AG04450 (cell line): ENCODE results near the gene NHERF1. TPM values are rescaled to one million over a fixed set of nuclear protein-coding genes. Genes with fewer than 3 reads are reported as not detected.

Experiments used
- CTCF ChIA-PET: fragments of 300-600, 350-600 bp; formaldehyde crosslinking; extraction: SDS; loops from one replicate; lab custom pipeline; 2022; ENCODE audit warnings: antibody characterized with exemption, inconsistent platforms; lab: Charles Lee
- POLR2A ChIA-PET: fragments of 350-600 bp; formaldehyde crosslinking; extraction: SDS; loops from one replicate; lab custom pipeline; 2021; ENCODE audit warnings: antibody characterized with exemption, inconsistent platforms; lab: Yijun Ruan, JAX
- DNase-seq: peaks from one replicate; pipeline ENCODE4 v3.0.0-alpha.2; 2011; ENCODE audit warnings: low read depth, low spot score
- H3K27ac ChIP-seq: one replicate; pipeline ENCODE4 v1.5.1; 2012; ENCODE audit warnings: low read depth, low read length, control low read depth
- H3K27me3 ChIP-seq: one replicate; pipeline ENCODE4 v1.6.0; 2012; ENCODE audit warnings: low read length; ENCODE audit not compliant: control insufficient read depth, insufficient read depth
- H3K4me3 ChIP-seq: 2 replicates; pipeline ENCODE4 v1.5.1; 2011; ENCODE audit warnings: mild to moderate bottlenecking, low read depth, low read length, control low read depth
- H3K9me3 ChIP-seq: 2 replicates; pipeline ENCODE4 v1.5.1; 2012; ENCODE audit warnings: low read length; ENCODE audit not compliant: control insufficient read depth, insufficient read depth
- CTCF ChIP-seq: IDR thresholded peaks from 2 replicates; pipeline ENCODE4 v1.5.1; 2011; ENCODE audit warnings: low read depth, low read length, control low read depth, inconsistent platforms
- polyA plus RNA-seq: library from polyadenylated mRNA; depleted of rRNA; stranded (reverse); fragments of >200 nt; gene quantifications from 2 replicates; pipeline ENCODE4 v1.2.3, GENCODE V29; 2011

NHERF1 gene
- polyA plus RNA-seq, 1 experiment, result 10.5 TPM

DNA sequence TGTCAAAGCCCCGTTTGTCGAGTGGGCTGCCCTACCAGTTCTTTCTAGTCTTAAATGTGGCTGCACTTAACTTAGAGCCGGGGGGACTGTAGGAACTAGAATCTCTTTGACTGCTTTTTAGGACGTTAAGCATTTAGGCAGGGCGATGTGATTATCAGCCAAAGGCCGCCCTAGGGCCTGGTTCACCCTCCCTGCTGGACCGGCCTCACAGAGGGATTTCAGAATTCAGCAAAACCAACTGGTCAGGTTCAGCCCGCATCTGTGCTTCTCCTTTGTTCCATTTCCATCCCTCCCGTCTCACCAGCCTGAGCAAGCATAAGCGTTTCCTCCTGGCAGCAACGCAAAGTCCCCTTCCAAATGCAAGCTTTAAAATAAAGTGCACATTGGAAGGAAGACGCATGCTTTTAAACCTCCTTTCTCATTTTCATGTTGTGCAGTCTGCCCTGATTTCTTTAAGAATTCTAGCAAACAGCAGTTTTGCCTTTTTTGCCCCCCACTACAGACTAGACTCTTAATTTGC lies 44.2 kb downstream of the NHERF1 start:
- Histone ChIP-seq H3K9me3 (no peaks in the 10 kb centered on the region), H3K4me3 (no peak overlapping the region), H3K27ac (no peak overlapping the region), H3K27me3 (no peaks in the 10 kb centered on the region)
- ChIA-PET CTCF (interaction anchor here (0.6 to 9.0 kb wide), 13 partner anchors 13 to 165 kb away, joined by 3 to 198 read pairs (median 21); partner anchors contain the start of genes GRIN2C, NAT9 and OTOP2), POLR2A (no interaction called here)
- no peak for TF ChIP-seq CTCF
- DNase-seq, result no peak

DNA sequence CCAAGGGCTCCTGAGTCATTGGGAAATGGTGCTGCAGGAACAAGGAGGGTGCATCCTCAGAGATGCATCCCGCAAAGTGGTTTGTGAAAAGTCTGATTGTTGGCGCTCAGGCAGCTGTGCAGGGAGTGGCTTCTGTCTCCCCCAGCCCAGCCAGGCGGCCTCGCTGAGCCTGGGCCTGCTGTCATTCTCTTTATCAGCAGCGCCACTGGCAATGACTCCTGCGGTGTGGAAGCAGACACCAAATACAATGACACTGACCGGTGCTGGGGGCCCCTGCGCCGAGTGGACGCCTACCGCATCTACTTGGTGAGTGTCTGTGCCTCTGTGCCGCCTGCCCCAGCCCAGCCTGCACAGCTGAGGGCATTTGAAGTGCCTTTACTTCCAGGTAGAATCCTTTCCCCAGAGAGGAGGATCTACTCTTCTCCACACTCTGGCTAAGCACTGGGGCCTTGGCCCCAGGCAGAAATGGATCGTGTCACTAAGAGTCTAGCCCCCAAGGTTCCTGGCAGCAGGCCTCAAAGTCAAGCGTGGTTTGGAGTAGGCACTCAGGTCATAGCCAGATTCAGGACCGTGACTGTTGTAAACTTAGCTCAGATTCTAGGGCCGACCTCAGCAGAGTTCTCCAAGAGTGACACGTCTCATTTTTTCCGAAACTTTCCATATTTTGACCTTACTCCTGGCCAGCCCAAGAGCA lies 47.0 kb downstream of the NHERF1 start:
- no peak for TF ChIP-seq CTCF
- ChIA-PET CTCF (interaction anchor here (9.0 kb wide), 1 partner anchor 69 kb away, joined by 198 read pairs; no protein-coding TSS in a partner anchor), POLR2A (no interaction called here)
- Histone ChIP-seq H3K4me3 (no peak overlapping the region), H3K27me3 (no peaks in the 10 kb centered on the region), H3K9me3 (no peaks in the 10 kb centered on the region), H3K27ac (no peak overlapping the region)
- no peak for DNase-seq

- no peak overlapping the region for H3K27ac ChIP-seq
- no peak for DNase-seq
- H3K27me3 ChIP-seq, result no peaks in the 10 kb centered on the region
- no peak for TF ChIP-seq CTCF
- no peak overlapping the region for H3K4me3 ChIP-seq
- ChIA-PET POLR2A (no interaction called here), CTCF (interaction anchor here (9.0 kb wide), 1 partner anchor 68 kb away, joined by 198 read pairs; no protein-coding TSS in a partner anchor)
- H3K9me3 ChIP-seq, result no peaks in the 10 kb centered on the region
Observed at GRCh38 chr17:74796211-74796610, 47.8 kb downstream of the NHERF1 start.

- H3K27me3 ChIP-seq, result no peaks in the 10 kb centered on the region
- no peak overlapping the region for H3K4me3 ChIP-seq
- no peak for TF ChIP-seq CTCF
- ChIA-PET CTCF (no interaction called here), POLR2A (no interaction called here)
- H3K9me3 ChIP-seq, result no peaks in the 10 kb centered on the region
- DNase-seq, result no peak
- H3K27ac ChIP-seq, result no peak overlapping the region
Observed at GRCh38 chr17:74796866-74797265, 48.4 kb downstream of the NHERF1 start.

DNA sequence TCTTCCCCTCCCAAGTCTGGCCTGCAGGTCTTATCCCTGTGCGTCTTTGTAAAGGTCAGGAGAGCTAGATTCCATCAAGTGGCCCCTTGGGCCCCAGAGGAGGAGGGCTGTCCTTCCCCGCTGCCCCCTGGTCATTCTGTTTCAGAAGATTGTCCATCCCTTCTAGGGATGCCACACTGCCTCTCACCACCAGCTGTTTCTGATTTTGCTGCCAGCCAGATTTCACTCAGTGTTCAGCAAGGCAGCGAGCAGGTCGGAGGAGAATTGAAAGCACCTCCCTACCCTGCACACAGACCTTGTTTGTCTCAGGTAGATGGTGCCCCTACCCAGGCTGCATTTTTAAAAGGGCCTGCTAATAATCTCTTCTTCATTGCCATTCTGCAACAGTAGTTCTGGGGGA lies 49.4 kb downstream of the NHERF1 start:
- Histone ChIP-seq H3K27ac (no peak overlapping the region), H3K4me3 (no peak overlapping the region), H3K27me3 (no peaks in the 10 kb centered on the region), H3K9me3 (no peaks in the 10 kb centered on the region)
- no peak for TF ChIP-seq CTCF
- POLR2A ChIA-PET, result no interaction called here
- CTCF ChIA-PET, result interaction anchor here (1.0 to 1.4 kb wide), 3 partner anchors 45 to 67 kb away, joined by 3 to 6 read pairs (median 3); no protein-coding TSS in a partner anchor
- no peak for DNase-seq
